ENCODE measurements around the gene NXNL1. TPM values are rescaled to one million over a fixed set of nuclear protein-coding genes. Genes with fewer than 3 reads are reported as not detected.
A peak's percentile ranks its signal among the peaks of the same experiment; 100 is the strongest.

Gene NXNL1
- total and polyA plus RNA-seq, 2 of the 13 experiments (the other 11 are each of a cell fraction or from before 2014, with no cell fraction given): not detected

DNA sequence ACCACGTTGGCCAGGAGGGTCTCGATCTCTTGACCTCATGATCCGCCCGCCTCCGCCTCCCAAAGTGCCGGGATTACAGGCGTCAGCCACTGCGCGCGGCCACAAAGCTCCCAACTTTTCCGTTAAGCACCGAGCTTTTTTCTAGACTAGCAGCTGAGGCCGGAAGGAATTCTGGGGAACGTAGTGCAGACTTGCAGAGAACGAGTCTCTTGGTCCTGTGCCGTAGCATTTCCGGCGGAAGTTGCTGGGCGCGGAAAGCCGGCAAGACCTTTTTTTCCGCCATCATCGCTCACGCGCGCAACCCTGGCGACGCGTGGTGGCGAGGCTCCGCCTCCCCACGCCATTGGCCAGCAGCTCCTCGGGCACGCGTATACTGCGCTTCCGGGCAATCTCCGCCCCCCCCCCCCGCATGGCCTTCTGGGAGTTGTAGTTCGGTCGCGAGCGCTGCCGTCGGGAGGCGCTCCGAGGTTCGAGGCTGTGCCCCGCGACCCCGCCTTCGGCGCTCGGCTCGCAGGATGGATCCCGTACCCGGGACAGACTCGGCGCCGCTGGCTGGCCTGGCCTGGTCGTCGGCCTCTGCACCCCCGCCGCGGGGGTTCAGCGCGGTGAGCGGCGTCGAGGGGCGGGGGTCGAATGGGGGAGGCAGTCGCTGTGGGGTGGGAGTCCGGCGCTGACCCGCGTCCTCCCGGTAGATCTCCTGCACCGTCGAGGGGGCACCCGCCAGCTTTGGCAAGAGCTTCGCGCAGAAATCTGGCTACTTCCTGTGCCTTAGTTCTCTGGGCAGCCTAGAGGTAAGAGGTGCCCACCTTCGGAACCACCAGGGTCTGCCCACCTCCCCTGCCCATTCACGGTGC is 40.9 kb downstream of the NXNL1 start, which contains the start of gene MVB12A (continued):
- TF ChIP-seq ZNF160 (CRISPR knock-in tag; IDR thresholded peaks at IDR 0.05) (no peak), ESRRA (CRISPR knock-in tag; IDR thresholded peaks at IDR 0.05; ENCODE audit: low read depth) (no peak), ZNF441 (CRISPR knock-in tag; IDR thresholded peaks at IDR 0.05; ENCODE audit: borderline replicate concordance) (peak; percentile 45; the same call in 1 of the 2 replicates), SPEN (CRISPR knock-in tag; IDR thresholded peaks at IDR 0.05; ENCODE audit: low read depth) (peak; percentile 78), POGZ (CRISPR knock-in tag; IDR thresholded peaks at IDR 0.05) (no peak), EEA1 (CRISPR knock-in tag; IDR thresholded peaks at IDR 0.05; ENCODE audit: borderline replicate concordance) (no peak; the same call in 1 of the 2 replicates)
- TF ChIP-seq, protein P1, sequence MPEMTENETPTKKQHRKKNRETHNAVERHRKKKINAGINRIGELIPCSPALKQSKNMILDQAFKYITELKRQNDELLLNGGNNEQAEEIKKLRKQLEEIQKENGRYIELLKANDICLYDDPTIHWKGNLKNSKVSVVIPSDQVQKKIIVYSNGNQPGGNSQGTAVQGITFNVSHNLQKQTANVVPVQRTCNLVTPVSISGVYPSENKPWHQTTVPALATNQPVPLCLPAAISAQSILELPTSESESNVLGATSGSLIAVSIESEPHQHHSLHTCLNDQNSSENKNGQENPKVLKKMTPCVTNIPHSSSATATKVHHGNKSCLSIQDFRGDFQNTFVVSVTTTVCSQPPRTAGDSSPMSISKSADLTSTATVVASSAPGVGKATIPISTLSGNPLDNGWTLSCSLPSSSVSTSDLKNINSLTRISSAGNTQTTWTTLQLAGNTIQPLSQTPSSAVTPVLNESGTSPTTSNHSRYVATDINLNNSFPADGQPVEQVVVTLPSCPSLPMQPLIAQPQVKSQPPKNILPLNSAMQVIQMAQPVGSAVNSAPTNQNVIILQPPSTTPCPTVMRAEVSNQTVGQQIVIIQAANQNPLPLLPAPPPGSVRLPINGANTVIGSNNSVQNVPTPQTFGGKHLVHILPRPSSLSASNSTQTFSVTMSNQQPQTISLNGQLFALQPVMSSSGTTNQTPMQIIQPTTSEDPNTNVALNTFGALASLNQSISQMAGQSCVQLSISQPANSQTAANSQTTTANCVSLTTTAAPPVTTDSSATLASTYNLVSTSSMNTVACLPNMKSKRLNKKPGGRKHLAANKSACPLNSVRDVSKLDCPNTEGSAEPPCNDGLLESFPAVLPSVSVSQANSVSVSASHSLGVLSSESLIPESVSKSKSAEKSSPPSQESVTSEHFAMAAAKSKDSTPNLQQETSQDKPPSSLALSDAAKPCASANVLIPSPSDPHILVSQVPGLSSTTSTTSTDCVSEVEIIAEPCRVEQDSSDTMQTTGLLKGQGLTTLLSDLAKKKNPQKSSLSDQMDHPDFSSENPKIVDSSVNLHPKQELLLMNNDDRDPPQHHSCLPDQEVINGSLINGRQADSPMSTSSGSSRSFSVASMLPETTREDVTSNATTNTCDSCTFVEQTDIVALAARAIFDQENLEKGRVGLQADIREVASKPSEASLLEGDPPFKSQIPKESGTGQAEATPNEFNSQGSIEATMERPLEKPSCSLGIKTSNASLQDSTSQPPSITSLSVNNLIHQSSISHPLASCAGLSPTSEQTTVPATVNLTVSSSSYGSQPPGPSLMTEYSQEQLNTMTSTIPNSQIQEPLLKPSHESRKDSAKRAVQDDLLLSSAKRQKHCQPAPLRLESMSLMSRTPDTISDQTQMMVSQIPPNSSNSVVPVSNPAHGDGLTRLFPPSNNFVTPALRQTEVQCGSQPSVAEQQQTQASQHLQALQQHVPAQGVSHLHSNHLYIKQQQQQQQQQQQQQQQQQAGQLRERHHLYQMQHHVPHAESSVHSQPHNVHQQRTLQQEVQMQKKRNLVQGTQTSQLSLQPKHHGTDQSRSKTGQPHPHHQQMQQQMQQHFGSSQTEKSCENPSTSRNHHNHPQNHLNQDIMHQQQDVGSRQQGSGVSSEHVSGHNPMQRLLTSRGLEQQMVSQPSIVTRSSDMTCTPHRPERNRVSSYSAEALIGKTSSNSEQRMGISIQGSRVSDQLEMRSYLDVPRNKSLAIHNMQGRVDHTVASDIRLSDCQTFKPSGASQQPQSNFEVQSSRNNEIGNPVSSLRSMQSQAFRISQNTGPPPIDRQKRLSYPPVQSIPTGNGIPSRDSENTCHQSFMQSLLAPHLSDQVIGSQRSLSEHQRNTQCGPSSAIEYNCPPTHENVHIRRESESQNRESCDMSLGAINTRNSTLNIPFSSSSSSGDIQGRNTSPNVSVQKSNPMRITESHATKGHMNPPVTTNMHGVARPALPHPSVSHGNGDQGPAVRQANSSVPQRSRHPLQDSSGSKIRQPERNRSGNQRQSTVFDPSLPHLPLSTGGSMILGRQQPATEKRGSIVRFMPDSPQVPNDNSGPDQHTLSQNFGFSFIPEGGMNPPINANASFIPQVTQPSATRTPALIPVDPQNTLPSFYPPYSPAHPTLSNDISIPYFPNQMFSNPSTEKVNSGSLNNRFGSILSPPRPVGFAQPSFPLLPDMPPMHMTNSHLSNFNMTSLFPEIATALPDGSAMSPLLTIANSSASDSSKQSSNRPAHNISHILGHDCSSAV (CRISPR knock-in tag; IDR thresholded peaks at IDR 0.05; ENCODE audit: borderline replicate concordance): no peak
- TF ChIP-seq, protein P2, sequence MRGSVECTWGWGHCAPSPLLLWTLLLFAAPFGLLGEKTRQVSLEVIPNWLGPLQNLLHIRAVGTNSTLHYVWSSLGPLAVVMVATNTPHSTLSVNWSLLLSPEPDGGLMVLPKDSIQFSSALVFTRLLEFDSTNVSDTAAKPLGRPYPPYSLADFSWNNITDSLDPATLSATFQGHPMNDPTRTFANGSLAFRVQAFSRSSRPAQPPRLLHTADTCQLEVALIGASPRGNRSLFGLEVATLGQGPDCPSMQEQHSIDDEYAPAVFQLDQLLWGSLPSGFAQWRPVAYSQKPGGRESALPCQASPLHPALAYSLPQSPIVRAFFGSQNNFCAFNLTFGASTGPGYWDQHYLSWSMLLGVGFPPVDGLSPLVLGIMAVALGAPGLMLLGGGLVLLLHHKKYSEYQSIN (CRISPR knock-in tag; IDR thresholded peaks at IDR 0.05; ENCODE audit: borderline replicate concordance): no peak
- TF ChIP-seq, protein P3, sequence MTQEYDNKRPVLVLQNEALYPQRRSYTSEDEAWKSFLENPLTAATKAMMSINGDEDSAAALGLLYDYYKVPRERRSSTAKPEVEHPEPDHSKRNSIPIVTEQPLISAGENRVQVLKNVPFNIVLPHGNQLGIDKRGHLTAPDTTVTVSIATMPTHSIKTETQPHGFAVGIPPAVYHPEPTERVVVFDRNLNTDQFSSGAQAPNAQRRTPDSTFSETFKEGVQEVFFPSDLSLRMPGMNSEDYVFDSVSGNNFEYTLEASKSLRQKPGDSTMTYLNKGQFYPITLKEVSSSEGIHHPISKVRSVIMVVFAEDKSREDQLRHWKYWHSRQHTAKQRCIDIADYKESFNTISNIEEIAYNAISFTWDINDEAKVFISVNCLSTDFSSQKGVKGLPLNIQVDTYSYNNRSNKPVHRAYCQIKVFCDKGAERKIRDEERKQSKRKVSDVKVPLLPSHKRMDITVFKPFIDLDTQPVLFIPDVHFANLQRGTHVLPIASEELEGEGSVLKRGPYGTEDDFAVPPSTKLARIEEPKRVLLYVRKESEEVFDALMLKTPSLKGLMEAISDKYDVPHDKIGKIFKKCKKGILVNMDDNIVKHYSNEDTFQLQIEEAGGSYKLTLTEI (CRISPR knock-in tag; conservative IDR thresholded peaks at IDR 0.05): no peak
- TF ChIP-seq, protein P4, sequence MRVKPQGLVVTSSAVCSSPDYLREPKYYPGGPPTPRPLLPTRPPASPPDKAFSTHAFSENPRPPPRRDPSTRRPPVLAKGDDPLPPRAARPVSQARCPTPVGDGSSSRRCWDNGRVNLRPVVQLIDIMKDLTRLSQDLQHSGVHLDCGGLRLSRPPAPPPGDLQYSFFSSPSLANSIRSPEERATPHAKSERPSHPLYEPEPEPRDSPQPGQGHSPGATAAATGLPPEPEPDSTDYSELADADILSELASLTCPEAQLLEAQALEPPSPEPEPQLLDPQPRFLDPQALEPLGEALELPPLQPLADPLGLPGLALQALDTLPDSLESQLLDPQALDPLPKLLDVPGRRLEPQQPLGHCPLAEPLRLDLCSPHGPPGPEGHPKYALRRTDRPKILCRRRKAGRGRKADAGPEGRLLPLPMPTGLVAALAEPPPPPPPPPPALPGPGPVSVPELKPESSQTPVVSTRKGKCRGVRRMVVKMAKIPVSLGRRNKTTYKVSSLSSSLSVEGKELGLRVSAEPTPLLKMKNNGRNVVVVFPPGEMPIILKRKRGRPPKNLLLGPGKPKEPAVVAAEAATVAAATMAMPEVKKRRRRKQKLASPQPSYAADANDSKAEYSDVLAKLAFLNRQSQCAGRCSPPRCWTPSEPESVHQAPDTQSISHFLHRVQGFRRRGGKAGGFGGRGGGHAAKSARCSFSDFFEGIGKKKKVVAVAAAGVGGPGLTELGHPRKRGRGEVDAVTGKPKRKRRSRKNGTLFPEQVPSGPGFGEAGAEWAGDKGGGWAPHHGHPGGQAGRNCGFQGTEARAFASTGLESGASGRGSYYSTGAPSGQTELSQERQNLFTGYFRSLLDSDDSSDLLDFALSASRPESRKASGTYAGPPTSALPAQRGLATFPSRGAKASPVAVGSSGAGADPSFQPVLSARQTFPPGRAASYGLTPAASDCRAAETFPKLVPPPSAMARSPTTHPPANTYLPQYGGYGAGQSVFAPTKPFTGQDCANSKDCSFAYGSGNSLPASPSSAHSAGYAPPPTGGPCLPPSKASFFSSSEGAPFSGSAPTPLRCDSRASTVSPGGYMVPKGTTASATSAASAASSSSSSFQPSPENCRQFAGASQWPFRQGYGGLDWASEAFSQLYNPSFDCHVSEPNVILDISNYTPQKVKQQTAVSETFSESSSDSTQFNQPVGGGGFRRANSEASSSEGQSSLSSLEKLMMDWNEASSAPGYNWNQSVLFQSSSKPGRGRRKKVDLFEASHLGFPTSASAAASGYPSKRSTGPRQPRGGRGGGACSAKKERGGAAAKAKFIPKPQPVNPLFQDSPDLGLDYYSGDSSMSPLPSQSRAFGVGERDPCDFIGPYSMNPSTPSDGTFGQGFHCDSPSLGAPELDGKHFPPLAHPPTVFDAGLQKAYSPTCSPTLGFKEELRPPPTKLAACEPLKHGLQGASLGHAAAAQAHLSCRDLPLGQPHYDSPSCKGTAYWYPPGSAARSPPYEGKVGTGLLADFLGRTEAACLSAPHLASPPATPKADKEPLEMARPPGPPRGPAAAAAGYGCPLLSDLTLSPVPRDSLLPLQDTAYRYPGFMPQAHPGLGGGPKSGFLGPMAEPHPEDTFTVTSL (CRISPR knock-in tag; IDR thresholded peaks at IDR 0.05; ENCODE audit: borderline replicate concordance): no peak

All from HepG2 (cell line).